GM21526 (cell line): ENCODE measurements around the gene CTAG1B.
"Not testable (repeated sequence)": the region's sequence is repeated elsewhere in the genome, so short reads cannot be mapped to it uniquely, and the experiment has no call there.

Source experiments
- ATAC-seq: cut with Tn5 transposase; IDR thresholded peaks from one replicate; pipeline ENCODE4 v1.9.1; 2021; ENCODE audit warnings: moderate library complexity; ENCODE audit not compliant: unreplicated experiment, low FRiP score

The CTAG1B gene

GRCh38 chrX:154619182-154619581 is at the start of gene CTAG1B:
TSS of gene CTAG1B (minus strand) at chrX:154619282. CDS start at chrX:154619218, 64 bp downstream.
- ATAC-seq = not testable (repeated sequence)

- no peak for ATAC-seq
Measured at GRCh38 chrX:154661899-154662298, 42.8 kb upstream of the CTAG1B start.

GRCh38 chrX:154661170-154661569 is 42.1 kb upstream of the CTAG1B start:
- ATAC-seq = no peak

- no peak for ATAC-seq
Measured at GRCh38 chrX:154660541-154660940, 41.5 kb upstream of the CTAG1B start.

DNA sequence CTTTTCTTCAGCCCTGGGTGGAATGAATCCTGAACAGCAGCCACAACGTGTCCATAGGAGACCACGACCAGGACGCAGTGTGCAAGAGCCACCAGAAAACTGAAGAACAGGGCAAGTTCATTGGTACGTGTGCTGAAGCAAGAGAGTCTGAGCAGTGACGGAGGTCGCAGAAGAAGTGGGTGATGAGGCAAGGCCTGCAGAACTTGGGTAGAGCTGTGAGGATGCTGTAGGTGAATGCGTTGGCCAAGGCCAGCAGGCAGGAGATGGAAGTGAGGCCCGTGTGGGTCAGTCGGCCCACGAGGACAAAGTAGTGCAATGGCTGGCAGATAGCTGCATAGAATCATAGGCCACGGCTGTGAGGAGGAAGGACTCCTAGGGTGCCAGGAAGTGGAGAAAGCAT is 39.9 kb upstream of the CTAG1B start:
- no peak for ATAC-seq

- ATAC-seq = no peak
Measured at GRCh38 chrX:154658187-154658586, 39.1 kb upstream of the CTAG1B start.

DNA sequence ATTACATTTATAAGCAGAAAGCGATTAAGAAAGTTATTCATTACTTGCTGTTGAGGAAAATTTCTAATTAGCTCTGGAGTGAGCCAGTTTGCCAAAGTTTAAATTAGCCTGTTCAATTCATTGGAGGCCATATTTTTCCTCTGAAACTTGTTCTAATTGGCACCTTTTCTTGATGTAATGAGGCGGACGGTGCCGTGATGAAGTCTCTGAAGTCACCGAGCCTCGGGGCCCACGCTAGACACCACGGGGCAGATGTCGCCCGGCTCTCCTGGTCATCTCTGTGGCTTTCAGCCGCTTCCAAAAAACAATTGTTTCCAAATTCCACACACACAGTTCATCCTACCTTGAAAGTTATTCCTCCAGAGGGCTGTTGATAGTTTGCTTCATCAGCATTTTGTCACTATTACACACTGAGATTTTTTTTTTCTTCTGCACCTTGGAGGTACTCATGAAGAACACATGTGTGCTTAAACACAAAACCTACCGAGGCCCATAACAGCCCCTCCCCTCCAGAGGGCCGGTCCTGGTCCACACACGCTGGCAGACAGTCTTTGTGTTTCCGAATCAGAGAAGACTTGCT is 38.2 kb upstream of the CTAG1B start:
- ATAC-seq = no peak

- ATAC-seq = no peak
Measured at GRCh38 chrX:154655786-154656185, 36.7 kb upstream of the CTAG1B start.

GRCh38 chrX:154655346-154655745 is 36.3 kb upstream of the CTAG1B start:
- no peak for ATAC-seq

- no peak for ATAC-seq
Measured at GRCh38 chrX:154654925-154655324, 35.8 kb upstream of the CTAG1B start.

- ATAC-seq = no peak
Measured at GRCh38 chrX:154654372-154654771, 35.3 kb upstream of the CTAG1B start.

- ATAC-seq = not testable (repeated sequence)
Measured at GRCh38 chrX:154653413-154653812, 34.3 kb upstream of the CTAG1B start, which contains the start of gene CTAG2. TSS of gene CTAG2 (minus strand) at chrX:154653579. CDS start at chrX:154653515, 64 bp downstream.

DNA sequence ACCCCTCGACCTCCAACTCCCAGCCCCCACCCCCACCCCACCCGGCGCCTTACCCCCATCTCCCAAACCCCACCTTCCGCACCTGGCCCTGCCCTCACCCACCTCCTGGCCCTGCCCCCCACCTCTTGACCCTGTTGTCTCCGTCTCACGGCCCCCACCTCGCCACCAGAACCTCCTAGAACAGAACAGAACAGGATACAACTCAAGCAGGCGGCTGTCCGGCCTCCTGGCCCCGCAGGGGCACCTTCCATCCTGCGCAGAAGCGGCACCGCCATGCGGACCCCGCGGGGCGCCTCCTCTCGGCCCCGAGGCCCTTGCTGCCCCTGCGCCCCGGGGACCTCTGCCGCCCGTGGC is 33.9 kb upstream of the CTAG1B start:
- no peak for ATAC-seq

DNA sequence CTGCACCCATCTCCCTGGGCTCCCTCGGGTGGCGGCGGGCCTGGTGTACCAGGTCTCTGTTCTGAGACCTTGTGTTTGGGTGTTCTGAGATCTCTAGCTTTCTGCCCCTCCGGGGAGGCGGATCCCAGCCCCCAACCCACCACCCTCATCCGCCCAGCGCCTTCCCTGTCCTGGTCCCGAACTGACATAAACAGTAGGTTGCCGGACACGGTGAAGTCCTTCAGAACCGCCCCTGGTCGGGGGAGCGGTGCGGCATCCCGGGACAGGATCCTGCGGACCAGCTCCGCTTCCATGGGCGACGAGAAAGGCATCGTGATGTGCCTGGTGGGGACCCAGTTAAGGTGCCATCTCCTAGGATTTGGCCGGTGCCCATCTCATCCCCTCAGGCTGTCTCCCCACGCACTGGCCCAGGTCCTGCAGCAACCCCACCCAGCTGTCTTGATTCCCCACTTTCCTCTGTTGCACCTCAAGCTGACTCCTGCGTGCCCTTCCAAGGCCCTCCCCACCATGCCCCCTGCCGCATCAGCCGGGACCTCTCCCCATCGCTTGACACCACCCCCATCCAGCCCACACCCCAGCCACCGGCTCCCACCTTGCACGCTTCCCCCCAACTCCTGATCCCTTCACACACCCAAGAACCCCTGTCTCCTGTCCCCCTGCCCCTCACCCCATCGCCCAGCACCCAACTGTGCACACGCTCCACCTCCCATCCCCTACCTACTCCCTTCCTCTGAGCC is 33.4 kb upstream of the CTAG1B start:
- no peak for ATAC-seq

DNA sequence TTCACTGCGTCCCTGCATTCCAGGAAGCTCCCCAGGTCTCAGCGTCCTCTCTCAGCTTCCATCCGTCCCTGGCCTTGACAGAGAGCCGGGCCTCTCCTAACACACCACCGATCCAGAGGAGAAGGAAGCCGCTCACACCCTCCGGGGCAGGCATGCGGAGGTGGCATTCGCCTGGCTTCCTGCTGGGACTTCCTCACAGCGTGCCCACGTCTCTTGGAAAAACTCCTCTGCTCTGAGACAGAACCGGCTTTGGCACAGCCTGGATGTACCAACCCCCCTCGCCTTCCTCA is 31.1 kb upstream of the CTAG1B start:
- ATAC-seq = no peak

DNA sequence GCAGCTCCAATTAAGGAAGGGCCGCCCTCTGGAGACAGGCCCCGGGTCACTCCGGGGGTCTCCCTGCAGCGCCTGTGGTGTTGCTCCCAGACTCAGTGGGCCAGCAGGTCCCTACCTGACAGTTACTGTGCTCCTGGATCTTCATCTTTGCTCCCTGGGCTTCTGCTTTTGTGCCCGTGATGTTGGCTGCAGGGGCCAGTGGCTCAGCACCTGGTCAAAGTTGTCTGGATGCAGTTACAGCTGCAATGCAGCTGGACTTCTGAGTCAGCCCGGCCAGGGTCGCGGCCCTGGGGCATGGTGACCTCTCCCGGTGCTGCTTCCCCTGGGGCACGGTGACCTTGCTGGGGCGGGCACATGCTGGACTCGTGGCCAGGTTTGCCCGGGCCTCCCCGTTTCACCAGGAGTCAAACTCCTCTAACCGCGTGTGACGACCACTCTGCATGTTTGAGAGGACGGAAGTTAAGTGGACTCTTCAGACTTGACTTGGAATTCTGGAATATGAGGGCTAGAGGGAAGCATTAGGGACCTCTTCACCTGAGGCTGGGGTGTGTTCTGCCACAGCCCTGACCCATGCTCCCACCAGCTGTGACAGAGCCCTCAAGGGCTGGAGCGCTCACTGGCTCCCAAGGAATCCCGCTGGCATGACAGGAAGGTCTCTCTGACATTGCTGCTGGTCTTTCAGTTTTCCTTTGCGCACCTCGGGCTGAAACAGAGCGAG is 30.6 kb upstream of the CTAG1B start:
- no peak for ATAC-seq

- no peak for ATAC-seq
Measured at GRCh38 chrX:154648931-154649330, 29.8 kb upstream of the CTAG1B start.

DNA sequence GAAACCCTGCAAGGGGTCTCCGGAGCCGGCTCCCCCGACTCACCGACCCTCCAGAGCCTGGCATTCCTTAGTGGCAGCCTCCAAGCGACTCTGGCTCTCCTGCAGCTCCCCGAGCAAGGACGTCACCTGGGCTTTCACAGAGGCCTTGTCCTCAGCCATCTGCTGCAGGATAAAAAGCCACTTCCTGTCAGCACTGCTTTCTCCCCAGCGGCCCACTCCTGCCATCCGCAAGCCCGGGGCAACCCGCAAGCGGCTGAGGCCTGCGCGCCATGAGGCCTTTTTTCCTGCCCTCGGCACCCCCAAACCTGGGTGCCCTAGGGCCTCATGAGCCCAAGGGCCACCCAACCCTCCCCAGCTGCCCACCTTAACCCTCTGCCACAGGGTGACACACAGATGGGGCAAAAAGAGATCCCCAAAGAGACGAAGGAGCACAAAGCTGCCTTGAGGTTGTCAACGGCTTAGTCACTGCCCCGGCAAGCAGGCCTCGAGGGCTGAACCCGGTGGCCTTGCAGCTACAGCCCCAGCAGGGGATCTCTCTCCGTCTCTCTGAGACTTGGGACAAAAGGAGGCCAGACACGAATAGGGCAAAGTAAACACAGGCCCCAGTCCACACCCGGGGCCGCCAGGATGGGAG is 26.8 kb upstream of the CTAG1B start:
- ATAC-seq = not testable (repeated sequence)

GRCh38 chrX:154643708-154644107 is 24.6 kb upstream of the CTAG1B start:
- not testable (repeated sequence) for ATAC-seq

GRCh38 chrX:154641740-154642139 is 22.7 kb upstream of the CTAG1B start:
- ATAC-seq = not testable (repeated sequence)

- not testable (repeated sequence) for ATAC-seq
Measured at GRCh38 chrX:154633661-154634060, 14.6 kb upstream of the CTAG1B start.
